Activated CD4-positive, CD25-positive, alpha-beta regulatory T cell treated with anti-CD3 and anti-CD28 coated beads, Interleukin-2, amount 50 U/mL, for 72 hours (primary cell): ENCODE data around the gene POP4.
"Not testable (repeated sequence)": the region's sequence is repeated elsewhere in the genome, so short reads cannot be mapped to it uniquely, and the experiment has no call there.

Experiments
- DNase-seq: peaks from one replicate; pipeline ENCODE4 v3.0.0; 2021

The POP4 gene

DNA sequence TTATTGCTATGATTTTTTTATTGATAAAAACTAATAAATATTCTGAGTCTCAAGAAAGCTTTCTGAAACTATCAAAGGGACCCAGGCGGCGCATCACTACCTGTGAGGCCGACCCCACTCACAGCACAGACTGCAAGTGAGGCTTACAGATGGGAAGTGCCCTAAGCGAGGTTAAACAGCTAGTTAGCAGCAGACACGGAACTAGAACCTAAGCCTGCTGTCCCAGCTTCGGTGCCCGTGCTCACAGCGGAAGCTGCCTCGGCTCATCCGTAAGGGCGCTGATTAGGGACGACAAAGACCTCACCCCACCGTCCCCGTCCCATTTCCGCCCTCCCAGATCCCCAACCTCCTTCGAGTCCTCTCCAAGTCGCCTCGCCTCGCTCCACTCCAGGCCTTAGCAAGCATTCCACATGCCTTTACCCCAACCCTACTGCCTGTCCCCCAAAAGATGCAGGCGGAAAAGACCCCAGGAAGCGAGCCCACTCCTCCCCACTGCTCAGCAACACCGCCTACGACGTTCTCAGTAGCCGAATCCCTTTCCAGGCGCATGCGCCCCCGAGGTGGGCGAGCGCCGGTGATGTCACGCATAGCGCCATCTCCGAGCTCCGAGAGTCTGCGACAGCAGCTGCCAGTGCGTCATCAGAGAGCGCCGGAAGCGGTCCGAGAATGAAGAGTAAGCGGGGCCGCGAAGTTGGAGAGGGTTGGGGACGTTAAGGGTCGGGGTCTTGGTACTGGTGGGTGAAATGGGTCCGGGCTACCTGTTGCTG is at the start of gene POP4:
TSS of gene POP4 (plus strand) at position 631 of the 767 bp plus-strand sequence. CDS start at position 667, 36 bp downstream.
- DNase-seq = peak; percentile 98

- DNase-seq = not testable (repeated sequence)
These were observed 47.0 kb upstream of the POP4 start for GRCh38 chr19:29559110-29559509.

DNA sequence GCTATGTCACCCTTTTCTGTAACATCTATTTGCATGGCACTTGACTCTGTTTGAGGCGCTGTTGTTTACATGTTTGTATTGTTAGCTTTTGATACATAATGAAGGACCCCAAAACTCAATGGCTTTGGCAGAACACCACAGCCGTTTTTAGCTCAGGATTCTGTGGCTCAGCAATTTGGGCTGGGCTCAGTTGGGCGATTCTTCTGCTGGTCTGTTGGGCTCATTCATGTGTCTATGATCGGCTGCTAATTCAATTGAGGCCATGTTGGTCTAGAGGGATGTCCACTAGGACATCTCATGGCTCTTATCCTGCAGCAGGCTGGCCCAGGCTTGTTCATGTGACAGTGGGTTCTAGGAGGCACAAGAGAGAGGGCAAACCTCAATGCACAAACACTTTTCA is 46.3 kb upstream of the POP4 start:
- DNase-seq = no peak

DNA sequence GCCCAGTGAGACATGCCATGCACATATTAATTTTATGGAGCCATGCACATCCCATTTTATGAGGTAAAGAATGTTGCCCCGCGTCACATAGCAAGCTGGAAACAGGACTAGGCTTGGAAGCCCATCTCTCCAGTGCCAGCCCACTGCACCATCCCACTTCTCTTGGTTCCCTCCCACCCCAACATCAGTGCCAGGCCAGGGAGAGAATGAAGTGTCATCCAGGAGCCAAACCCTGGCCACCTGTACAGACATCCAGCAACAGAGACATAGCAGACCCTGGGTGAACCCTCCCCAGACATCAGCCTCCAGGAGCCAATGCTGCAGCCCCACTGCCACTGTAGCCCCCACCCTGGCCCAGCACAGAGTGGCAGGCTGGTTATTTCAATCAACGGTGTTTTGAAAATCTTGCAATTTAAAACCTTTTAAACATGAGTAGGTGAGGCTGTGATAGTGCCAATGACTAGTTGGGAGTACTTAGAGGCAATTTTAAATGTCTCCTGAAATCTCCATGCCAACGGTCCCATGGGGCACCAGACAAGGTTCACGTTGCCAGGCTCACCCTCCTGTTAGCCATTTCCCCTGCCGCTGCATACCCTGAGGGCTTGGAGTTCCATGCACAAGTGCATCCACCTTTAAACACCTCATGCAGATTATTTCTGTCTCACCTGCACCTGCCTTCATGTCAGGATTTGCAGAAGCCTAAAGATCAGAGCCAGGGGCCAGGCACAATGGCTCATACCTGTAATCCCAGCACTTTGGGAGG is 45.6 kb upstream of the POP4 start:
- DNase-seq = no peak

DNA sequence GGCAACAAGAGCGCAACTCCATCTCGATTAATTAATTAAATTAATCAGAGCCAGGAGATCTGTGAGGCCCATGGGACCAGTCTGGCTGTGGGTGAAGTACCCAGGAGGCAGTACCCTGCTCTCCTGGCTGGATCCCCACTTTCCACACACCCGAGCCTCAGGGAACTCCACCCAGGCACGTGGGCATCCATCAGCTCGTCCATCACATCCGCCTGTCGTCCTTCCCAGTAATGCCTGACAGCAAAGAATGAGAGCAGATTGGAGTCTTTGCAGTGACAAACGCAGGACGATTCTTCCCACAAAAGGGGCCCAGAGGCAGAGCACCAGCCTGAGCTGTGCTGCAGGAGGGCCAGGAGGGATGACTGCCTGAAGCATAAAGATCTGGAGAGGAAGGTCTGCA is 44.5 kb upstream of the POP4 start:
- no peak for DNase-seq

- DNase-seq = no peak
These were observed 43.5 kb upstream of the POP4 start for GRCh38 chr19:29562299-29563297.

- DNase-seq = no peak
These were observed 42.5 kb upstream of the POP4 start for GRCh38 chr19:29563486-29564101.

DNA sequence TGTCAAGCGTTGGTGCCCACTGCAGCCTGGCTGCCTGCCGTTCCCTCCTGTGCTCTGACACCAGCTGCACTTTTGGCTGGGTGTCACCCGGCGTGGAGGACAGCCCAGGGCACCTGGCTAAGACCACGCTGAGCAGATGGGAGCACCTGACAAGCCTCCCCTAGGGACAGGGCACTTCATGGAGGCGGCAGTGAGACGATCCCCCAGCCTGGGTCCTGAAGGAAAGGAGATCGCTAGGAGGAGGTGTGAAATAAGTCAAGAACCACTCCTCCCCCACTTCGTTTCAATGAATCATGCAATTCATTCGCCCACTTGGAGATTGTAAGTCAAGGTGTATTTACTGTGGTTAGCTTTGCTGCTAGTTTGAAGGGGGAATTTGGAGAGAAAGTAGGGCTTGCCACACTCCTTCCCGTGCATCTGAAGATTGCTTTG is 41.5 kb upstream of the POP4 start:
- DNase-seq = no peak

- no peak for DNase-seq
These were observed 40.9 kb upstream of the POP4 start for GRCh38 chr19:29565171-29565570.

GRCh38 chr19:29566496-29567054 is 39.5 kb upstream of the POP4 start:
- DNase-seq = no peak

DNA sequence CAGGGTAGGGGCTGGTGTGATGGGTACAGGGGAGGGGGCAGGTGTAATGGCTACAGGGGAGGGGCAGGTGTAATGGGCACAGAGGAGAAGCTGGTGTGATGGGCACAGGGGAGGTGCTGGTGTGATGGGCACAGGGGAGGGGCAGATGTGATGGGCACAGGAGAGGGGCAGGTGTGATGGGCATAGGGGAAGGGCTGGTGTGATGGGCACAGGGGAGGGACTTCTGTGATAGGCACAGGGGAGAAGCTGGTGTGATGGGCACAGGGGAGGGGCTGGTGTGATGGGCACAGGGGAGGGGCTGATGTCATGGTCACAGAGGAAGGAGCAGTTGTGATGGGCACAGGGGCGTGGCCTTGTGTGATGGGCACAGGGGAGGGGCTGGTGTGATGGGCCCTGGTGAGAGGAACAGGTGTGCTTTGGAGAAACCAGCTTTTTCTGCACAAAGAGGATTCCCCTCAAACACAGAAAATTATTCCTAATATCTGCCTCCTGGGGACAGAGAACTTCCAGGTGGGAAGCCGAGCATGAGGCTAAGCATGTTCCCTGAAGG is 38.6 kb upstream of the POP4 start:
- no peak for DNase-seq

- no peak for DNase-seq
These were observed 37.8 kb upstream of the POP4 start for GRCh38 chr19:29568036-29569025.

DNA sequence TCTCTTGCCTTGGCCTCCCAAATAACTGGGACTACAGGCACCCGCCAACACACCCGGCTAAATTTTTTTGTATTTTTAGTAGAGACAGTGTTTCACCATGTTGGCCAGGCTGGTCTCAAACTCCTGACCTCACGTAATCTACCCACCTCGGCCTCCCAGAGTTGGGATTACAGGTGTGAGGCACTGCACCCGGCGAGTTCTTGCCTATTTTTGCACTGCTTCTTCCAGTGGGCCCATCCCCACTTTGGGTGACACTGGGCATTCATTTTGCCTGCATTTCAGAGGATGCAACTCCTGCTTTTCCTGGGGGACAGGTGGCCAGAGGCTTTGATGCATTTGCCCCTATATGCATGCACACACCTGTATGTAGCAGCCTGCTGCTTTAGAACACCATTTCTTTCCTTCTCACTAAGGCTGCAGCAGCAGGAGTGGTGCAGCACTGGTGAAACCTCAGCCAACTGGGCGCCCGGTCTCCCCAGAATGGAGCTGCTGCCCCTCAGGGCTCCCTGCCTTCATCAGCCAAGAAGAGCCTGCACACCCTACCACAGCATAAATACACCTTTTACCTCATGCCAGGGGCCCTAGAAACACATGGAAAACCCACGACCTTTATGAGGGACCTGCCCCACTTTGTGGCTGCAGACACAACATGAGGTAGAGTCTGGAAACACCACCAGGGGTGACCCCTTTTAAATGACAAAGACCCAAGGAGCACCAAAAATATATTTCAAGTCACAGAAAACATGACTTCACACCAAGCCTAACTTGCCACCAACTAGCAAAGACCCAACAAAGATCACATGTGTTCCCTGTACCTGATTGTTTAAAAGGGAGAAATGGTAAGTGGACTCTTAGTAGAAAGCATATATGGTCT is 36.8 kb upstream of the POP4 start:
- DNase-seq = no peak

GRCh38 chr19:29571181-29571580 is 34.9 kb upstream of the POP4 start:
- DNase-seq = no peak

DNA sequence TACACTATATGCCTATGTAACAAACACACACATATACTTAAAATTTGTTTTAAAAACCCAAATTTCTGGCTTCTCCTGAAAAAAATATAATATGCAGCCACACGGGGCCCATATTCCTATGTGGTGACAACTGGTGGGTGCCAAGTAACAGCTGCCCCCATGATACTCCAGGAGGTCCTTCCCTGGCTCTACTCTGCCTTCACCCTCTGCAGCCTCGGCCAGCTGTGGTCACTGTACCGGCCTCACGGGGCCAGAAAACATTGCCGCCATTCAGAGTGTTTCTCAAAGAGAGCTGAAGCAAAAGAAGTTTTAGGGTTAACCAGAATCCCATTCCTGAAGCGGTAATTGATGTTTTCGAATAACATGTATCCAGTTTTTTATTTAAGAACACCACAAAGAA is 32.6 kb upstream of the POP4 start:
- no peak for DNase-seq

GRCh38 chr19:29574510-29574909 is 31.6 kb upstream of the POP4 start:
- no peak for DNase-seq

DNA sequence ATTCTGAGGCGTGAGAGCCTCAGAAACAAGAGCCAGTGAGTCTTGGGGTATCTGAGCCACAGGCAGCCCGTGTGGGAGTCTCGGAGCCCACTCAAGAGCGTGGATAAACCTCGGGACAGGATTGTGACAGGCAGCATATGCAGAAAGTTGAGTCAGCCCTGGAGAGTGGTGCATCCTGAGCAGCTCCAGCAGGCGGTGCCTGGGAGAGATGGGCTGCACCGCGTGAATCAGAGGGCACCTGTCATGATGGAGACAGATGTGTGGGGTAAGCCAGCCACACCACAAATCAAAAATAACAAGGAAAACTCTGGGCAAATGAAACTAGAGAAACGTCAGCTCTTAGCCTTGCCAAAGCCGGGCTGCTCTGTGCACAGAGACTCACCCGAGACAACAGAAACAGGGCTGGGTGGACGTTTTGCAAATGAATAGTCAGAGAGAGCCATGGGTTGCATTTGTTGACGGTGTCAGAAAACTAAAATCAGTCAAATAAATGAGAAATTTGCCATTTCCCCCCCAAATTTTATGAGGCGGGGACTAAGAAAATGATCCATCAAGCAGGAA is 30.0 kb upstream of the POP4 start:
- no peak for DNase-seq

DNA sequence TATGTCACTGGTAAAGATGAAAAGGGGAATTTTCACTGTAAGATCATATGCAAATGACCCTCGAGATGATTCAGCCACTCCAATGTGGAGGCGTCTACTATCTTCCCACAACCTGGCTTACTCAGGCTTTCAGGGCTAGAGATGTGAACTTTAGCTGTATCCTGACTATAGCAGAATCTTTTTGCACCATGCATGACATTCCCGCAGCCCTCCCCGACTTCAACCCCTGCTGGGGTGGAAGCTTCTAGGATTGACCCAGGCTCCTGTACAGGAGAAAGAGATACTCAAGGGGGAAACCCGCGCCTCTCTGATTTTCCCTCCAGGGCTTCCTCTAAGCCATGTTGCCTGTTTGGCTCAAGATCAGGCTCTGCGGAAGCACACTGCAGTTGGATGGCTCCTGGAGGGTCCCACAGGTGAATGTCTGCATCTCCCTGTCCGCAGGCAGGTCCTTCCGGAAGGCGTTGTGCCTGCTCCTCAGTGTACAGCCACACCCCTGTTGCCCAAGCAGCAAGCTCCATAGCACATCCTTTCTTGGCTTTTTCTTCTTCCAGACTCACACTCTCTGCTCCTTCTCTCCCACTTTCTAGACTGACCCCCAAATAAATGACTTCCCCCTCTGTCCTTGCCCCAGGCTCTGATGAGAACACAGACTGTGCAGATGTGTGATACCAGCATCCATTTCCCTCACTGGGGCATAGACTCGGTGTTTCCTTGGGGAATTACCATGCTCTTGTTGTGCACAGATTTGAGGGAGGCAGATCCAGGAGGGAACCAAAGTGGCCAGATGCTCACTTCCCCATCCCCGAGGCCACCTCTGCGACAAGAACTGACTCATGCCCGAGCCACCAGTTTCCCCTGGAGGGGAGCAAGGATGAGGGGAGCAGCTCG is 29.1 kb upstream of the POP4 start:
- DNase-seq = no peak
